AG04450 (cell line): ENCODE results near the gene TUBA4B. TPM values are rescaled to one million over a fixed set of nuclear protein-coding genes. Genes with fewer than 3 reads are reported as not detected.
A peak's percentile ranks its signal among the peaks of the same experiment; 100 is the strongest.

ENCODE experiments used
- CTCF ChIA-PET: fragments of 300-600, 350-600 bp; formaldehyde crosslinking; extraction: SDS; loops from one replicate; lab custom pipeline; 2022; ENCODE audit warnings: antibody characterized with exemption, inconsistent platforms; lab: Charles Lee
- POLR2A ChIA-PET: fragments of 350-600 bp; formaldehyde crosslinking; extraction: SDS; loops from one replicate; lab custom pipeline; 2021; ENCODE audit warnings: antibody characterized with exemption, inconsistent platforms; lab: Yijun Ruan, JAX
- DNase-seq: peaks from one replicate; pipeline ENCODE4 v3.0.0-alpha.2; 2011; ENCODE audit warnings: low read depth, low spot score
- H3K27ac ChIP-seq: one replicate; pipeline ENCODE4 v1.5.1; 2012; ENCODE audit warnings: low read depth, low read length, control low read depth
- H3K27me3 ChIP-seq: one replicate; pipeline ENCODE4 v1.6.0; 2012; ENCODE audit warnings: low read length; ENCODE audit not compliant: control insufficient read depth, insufficient read depth
- H3K4me3 ChIP-seq: 2 replicates; pipeline ENCODE4 v1.5.1; 2011; ENCODE audit warnings: mild to moderate bottlenecking, low read depth, low read length, control low read depth
- H3K9me3 ChIP-seq: 2 replicates; pipeline ENCODE4 v1.5.1; 2012; ENCODE audit warnings: low read length; ENCODE audit not compliant: control insufficient read depth, insufficient read depth
- polyA plus RNA-seq: library from polyadenylated mRNA; depleted of rRNA; stranded (reverse); fragments of >200 nt; gene quantifications from 2 replicates; pipeline ENCODE4 v1.2.3, GENCODE V29; 2011
- TF ChIP-seq, protein P1 (sequence below): IDR thresholded peaks from 2 replicates; pipeline ENCODE4 v1.5.1; 2011; ENCODE audit warnings: low read depth, low read length, control low read depth, inconsistent platforms

TUBA4B gene
- polyA plus RNA-seq, 1 experiment: not detected

DNA sequence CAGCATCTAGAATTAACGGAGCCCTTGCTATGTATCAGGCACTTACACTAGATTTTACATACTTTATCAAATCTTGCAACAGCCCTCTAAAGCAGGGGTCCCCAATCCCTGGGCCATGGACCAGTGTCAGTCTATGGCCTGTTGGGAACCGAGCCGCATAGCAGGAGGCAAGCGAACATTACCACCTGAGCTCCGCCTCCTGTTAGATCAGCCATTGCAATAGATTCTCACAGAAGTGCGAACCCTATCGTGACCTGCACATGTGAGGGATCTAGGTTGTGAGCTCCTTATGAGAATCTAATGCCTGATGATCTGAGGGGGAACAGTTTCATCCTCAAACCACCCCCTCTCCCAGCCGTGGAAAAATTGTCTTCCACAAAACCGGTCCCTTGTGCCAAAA, 39.6 kb downstream of the TUBA4B start:
- Histone ChIP-seq H3K9me3 (no peaks in the 10 kb centered on the region), H3K27me3 (no peaks in the 10 kb centered on the region), H3K4me3 (no peak overlapping the region), H3K27ac (no peak overlapping the region)
- TF ChIP-seq, protein P1, sequence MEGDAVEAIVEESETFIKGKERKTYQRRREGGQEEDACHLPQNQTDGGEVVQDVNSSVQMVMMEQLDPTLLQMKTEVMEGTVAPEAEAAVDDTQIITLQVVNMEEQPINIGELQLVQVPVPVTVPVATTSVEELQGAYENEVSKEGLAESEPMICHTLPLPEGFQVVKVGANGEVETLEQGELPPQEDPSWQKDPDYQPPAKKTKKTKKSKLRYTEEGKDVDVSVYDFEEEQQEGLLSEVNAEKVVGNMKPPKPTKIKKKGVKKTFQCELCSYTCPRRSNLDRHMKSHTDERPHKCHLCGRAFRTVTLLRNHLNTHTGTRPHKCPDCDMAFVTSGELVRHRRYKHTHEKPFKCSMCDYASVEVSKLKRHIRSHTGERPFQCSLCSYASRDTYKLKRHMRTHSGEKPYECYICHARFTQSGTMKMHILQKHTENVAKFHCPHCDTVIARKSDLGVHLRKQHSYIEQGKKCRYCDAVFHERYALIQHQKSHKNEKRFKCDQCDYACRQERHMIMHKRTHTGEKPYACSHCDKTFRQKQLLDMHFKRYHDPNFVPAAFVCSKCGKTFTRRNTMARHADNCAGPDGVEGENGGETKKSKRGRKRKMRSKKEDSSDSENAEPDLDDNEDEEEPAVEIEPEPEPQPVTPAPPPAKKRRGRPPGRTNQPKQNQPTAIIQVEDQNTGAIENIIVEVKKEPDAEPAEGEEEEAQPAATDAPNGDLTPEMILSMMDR: no peak
- ChIA-PET CTCF (interaction anchor here (1.3 to 12.4 kb wide), 7 partner anchors 15 to 134 kb away, joined by 3 to 131 read pairs (median 6); partner anchors contain the start of genes NHEJ1 and ZFAND2B), POLR2A (no interaction called here)
- DNase-seq: no peak

DNA sequence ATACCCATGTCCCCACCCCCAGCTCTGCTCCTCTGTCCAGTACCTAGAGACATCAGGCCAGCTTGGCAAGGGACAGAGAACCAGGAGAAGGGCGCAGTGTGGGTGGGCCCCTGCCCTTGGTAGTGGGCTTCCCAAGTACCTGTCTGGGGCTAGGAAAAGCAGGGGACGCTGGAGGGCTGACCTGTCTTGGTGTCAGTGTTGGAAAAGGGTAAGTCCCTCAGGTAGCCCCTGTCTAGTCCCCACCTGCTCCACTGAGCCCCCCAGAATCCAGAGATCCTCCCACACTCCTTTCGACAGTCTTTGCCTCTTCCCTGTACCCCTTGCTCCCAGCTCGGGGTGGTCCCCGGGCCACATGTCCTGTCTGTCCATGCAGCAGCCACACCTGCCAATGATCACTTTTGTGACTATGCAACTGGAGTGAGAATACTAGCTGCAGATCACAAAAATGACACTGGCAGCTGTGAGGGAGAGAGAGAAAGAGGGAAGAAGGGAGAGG, 40.7 kb downstream of the TUBA4B start:
- no peaks in the 10 kb centered on the region for H3K9me3 ChIP-seq
- no peak for DNase-seq
- TF ChIP-seq, protein P1: no peak
- no peak overlapping the region for H3K4me3 ChIP-seq
- POLR2A ChIA-PET: interaction anchor here (0.7 to 1.0 kb wide), 2 partner anchors 14 to 15 kb away, joined by 3 to 8 read pairs; partner anchors contain the start of gene DNAJB2
- CTCF ChIA-PET: interaction anchor here (0.6 to 12.4 kb wide), 11 partner anchors 13 to 1147 kb away, joined by 3 to 131 read pairs (median 6); partner anchors contain the start of genes ANKZF1, ATG9A, CNPPD1 and DNPEP
- H3K27me3 ChIP-seq: no peaks in the 10 kb centered on the region
- H3K27ac ChIP-seq: no peak overlapping the region

DNA sequence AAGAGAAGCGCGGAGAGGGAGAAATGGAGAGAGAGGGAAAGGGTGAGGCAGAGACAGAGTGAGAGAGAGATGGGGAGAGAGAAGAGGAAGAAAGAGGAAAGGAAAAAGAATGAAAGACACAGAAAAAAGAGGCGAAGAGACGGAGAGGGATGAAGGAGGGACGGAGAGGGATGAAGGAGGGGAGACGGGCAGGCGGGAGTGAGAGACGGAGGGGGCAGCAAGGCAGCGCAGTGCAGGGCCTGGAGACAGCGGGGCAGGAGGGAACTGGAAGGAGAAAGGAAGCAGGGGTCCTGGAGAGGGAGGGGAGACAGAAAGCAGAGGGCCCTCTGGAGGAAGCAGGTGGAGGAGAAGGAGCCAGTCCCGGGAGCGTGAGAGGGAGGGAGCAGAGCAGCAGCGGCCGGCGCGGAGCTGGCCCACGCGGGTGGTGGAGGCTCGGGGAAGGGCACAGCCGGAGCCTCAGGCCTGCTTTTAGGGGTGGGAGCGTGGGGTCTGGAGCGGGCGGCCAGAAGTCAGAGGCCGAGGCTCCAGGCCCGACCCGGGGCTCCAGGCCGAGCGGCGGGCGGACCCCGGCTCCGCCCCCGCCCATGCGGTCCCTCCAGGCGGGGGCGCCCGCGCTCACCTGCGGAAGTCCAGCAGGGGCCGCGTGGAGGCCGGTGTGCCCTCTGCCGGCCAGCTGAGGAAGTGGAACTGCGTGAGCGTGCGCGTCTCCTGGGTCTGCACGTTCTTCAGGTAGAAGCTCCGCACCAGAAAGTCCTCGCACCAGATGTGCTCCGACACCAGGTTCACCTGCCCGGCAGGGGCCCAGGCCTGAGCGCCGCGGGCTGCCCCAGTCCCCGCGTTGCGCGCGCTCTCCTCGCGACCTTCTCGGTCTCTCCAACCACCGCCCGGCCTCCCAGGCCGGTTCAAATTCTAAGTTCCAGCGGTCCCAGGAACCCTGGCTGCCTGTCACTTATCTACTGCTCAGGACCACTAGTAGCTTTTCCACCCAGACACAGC, 41.6 kb downstream of the TUBA4B start:
- TF ChIP-seq, protein P1: peak; percentile 89
- POLR2A ChIA-PET: interaction anchor here (0.6 to 1.5 kb wide), 5 partner anchors 9 to 65 kb away, joined by 3 to 5 read pairs (median 3); partner anchors contain the start of genes ANKZF1, ATG9A, DNAJB2 and GLB1L
- CTCF ChIA-PET: interaction anchor here (0.6 to 12.4 kb wide), 68 partner anchors 9 to 1148 kb away, joined by 3 to 131 read pairs (median 6); partner anchors contain the start of genes ABCB6, ANKZF1, ATG9A and CNPPD1
- Histone ChIP-seq H3K27ac (peak overlapping the region; percentile 21), H3K27me3 (no peaks in the 10 kb centered on the region), H3K4me3 (peak overlapping the region; percentile 56), H3K9me3 (no peaks in the 10 kb centered on the region)
- peak; percentile 36 for DNase-seq

DNA sequence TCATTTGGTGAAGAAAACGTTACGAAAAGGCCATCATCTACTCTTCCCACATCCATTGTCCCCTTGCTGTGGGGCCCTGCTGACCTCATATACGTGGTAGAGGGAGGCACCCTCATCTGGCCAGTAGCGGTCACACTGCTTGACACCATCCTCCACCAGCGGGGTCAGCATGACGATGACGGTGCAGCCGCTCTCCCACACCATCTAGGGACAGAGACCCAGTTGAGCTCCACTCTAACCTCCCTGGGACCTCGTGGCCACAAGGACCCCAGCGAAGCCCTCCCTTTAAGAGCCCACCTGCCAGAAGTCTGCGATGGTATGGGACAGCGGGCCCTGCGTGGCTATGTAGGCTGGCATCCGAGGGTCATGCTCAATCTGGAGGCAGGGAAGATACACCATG, 43.1 kb downstream of the TUBA4B start:
- no peak for DNase-seq
- CTCF ChIA-PET: interaction anchor here (1.0 to 12.4 kb wide), 27 partner anchors 8 to 238 kb away, joined by 3 to 131 read pairs (median 11); partner anchors contain the start of genes ANKZF1, ATG9A, CNPPD1 and DNAJB2
- Histone ChIP-seq H3K9me3 (no peaks in the 10 kb centered on the region), H3K27ac (no peak overlapping the region), H3K27me3 (no peaks in the 10 kb centered on the region), H3K4me3 (no peak overlapping the region)
- TF ChIP-seq, protein P1: no peak
- POLR2A ChIA-PET: no interaction called here
